ENCODE results near the gene BCO1.
A peak's percentile ranks its signal among the peaks of the same experiment; 100 is the strongest.

Gene BCO1

DNA sequence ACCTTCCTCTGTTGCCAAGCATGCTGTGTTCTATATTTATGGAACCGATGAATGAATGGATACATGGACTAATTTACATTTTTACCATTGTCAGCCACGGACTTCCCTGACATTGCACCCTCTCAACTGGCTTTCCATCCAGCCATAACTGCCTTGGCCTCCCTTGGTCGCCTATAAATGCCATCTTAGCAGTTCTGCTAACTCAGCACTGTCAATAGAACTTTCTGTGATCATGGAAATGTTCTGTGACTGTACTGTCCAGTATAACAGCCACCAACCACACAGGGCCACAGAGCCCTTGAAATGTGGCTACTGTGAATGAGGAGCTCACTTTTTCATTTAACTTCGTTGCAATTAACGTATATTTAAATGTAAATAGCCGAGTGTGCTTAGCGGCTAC, 8.7 kb upstream of the BCO1 start:
- Histone ChIP-seq H3K36me3 (ENCODE audit: low read depth) (no peaks in the 10 kb centered on the region), H3K27me3 (ENCODE audit: insufficient read depth, poor library complexity, severe bottlenecking) (no peaks in the 10 kb centered on the region), H3K4me3 (ENCODE audit: severe bottlenecking) (no peak overlapping the region), H3K9me3 (ENCODE audit: severe bottlenecking) (no peaks in the 10 kb centered on the region), H3K4me1 (ENCODE audit: insufficient read depth, poor library complexity, severe bottlenecking) (no peaks in the 10 kb centered on the region), H3K27ac (ENCODE audit: poor library complexity, severe bottlenecking) (no peak overlapping the region)
- DNase-seq (ENCODE audit: low spot score), result no peak
- no peak for ATAC-seq (ENCODE audit: low read depth)
- no peak for TF ChIP-seq CTCF (IDR thresholded peaks at IDR 0.05; ENCODE audit: poor library complexity, severe bottlenecking)

- Histone ChIP-seq H3K4me1 (ENCODE audit: insufficient read depth, poor library complexity, severe bottlenecking) (no peaks in the 10 kb centered on the region), H3K27me3 (ENCODE audit: insufficient read depth, poor library complexity, severe bottlenecking) (no peaks in the 10 kb centered on the region), H3K9me3 (ENCODE audit: severe bottlenecking) (no peaks in the 10 kb centered on the region), H3K4me3 (ENCODE audit: severe bottlenecking) (no peak overlapping the region), H3K36me3 (ENCODE audit: low read depth) (no peaks in the 10 kb centered on the region), H3K27ac (ENCODE audit: poor library complexity, severe bottlenecking) (no peak overlapping the region)
- no peak for DNase-seq (ENCODE audit: low spot score)
- no peak for ATAC-seq (ENCODE audit: low read depth)
- TF ChIP-seq CTCF (IDR thresholded peaks at IDR 0.05; ENCODE audit: poor library complexity, severe bottlenecking), result no peak
Measured at GRCh38 chr16:81231014-81231413, 7.5 kb upstream of the BCO1 start.

- Histone ChIP-seq H3K27ac (ENCODE audit: poor library complexity, severe bottlenecking) (no peak overlapping the region), H3K4me1 (ENCODE audit: insufficient read depth, poor library complexity, severe bottlenecking) (no peaks in the 10 kb centered on the region), H3K27me3 (ENCODE audit: insufficient read depth, poor library complexity, severe bottlenecking) (no peaks in the 10 kb centered on the region), H3K9me3 (ENCODE audit: severe bottlenecking) (no peaks in the 10 kb centered on the region), H3K36me3 (ENCODE audit: low read depth) (no peaks in the 10 kb centered on the region), H3K4me3 (ENCODE audit: severe bottlenecking) (no peak overlapping the region)
- DNase-seq (ENCODE audit: low spot score) (no peak), ATAC-seq (ENCODE audit: low read depth) (no peak)
- no peak for TF ChIP-seq CTCF (IDR thresholded peaks at IDR 0.05; ENCODE audit: poor library complexity, severe bottlenecking)
Measured at GRCh38 chr16:81232740-81233367, 5.6 kb upstream of the BCO1 start.

DNA sequence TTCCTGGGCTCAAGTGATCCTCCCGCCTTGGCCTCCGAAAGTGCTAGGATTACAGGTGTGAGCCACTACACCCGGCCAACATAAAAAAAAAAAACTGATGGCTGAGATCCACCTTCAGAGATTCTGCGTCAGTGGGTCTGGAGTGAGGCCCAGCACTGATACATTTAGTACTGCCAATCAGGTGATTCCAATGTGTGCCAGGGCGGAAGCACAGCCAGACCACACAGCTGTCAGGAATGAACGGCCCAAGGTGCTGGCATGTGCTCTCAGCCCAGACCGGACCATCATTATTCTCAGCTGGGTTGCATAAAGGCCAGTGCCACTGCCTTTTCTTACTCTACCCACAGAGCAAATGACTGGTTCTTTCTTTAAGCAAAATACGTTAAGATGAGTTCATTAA, 1.2 kb upstream of the BCO1 start:
- no peaks in the 10 kb centered on the region for H3K36me3 ChIP-seq (ENCODE audit: low read depth)
- H3K4me3 ChIP-seq (ENCODE audit: severe bottlenecking), result no peak overlapping the region
- TF ChIP-seq CTCF (IDR thresholded peaks at IDR 0.05; ENCODE audit: poor library complexity, severe bottlenecking), result no peak
- H3K27ac ChIP-seq (ENCODE audit: poor library complexity, severe bottlenecking), result no peak overlapping the region
- H3K9me3 ChIP-seq (ENCODE audit: severe bottlenecking), result no peaks in the 10 kb centered on the region
- DNase-seq (ENCODE audit: low spot score) (no peak), ATAC-seq (ENCODE audit: low read depth) (peak; percentile 29; the same call in 1 of the 3 replicates)
- no peaks in the 10 kb centered on the region for H3K4me1 ChIP-seq (ENCODE audit: insufficient read depth, poor library complexity, severe bottlenecking)
- no peaks in the 10 kb centered on the region for H3K27me3 ChIP-seq (ENCODE audit: insufficient read depth, poor library complexity, severe bottlenecking)

DNA sequence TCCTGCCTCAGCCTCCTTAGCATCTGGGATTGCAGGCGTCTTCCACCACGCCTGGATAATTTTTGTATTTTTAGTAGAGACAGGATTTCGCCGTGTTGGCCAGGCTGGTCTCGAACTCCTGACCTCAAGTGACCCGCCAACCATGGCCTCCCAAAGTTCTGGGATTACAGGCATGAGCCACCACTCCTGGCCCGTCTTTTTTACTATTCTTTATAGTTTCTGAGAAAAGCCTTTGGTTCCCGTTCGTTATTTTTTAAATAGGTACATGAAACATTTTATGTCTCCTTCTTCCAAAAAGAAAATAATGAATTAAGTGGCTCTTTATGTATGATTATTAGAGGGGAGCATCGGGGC, 570 bp upstream of the BCO1 start:
- TF ChIP-seq CTCF (IDR thresholded peaks at IDR 0.05; ENCODE audit: poor library complexity, severe bottlenecking), result no peak
- DNase-seq (ENCODE audit: low spot score) (no peak), ATAC-seq (ENCODE audit: low read depth) (no peak)
- Histone ChIP-seq H3K27ac (ENCODE audit: poor library complexity, severe bottlenecking) (no peak overlapping the region), H3K36me3 (ENCODE audit: low read depth) (no peaks in the 10 kb centered on the region), H3K27me3 (ENCODE audit: insufficient read depth, poor library complexity, severe bottlenecking) (no peaks in the 10 kb centered on the region), H3K9me3 (ENCODE audit: severe bottlenecking) (no peaks in the 10 kb centered on the region), H3K4me3 (ENCODE audit: severe bottlenecking) (no peak overlapping the region), H3K4me1 (ENCODE audit: insufficient read depth, poor library complexity, severe bottlenecking) (no peaks in the 10 kb centered on the region)

Measured in RWPE2 (cell line).